ENCODE data around the gene CENPVL2.
"Not testable (repeated sequence)": the region's sequence is repeated elsewhere in the genome, so short reads cannot be mapped to it uniquely, and the experiment has no call there.

Gene CENPVL2

GRCh38 chrX:51682720-51683062 lies at the start of gene CENPVL2:
Gene CENPVL2 (minus strand): TSS chrX:51682831. CDS start chrX:51682831, 0 bp downstream.
- DNase-seq = not testable (repeated sequence)

GRCh38 chrX:51728202-51728601 lies 45.6 kb upstream of the CENPVL2 start:
- DNase-seq = no peak

GRCh38 chrX:51712943-51713647 lies 30.5 kb upstream of the CENPVL2 start:
- DNase-seq = not testable (repeated sequence)

- not testable (repeated sequence) for DNase-seq
Measured at GRCh38 chrX:51710277-51711164, 27.9 kb upstream of the CENPVL2 start, which contains the start of gene CENPVL1. Gene CENPVL1 (plus strand): TSS chrX:51710512. CDS start chrX:51710512, 0 bp downstream.

- DNase-seq = no peak
Measured at GRCh38 chrX:51697397-51697796, 14.8 kb upstream of the CENPVL2 start.

- DNase-seq = no peak
Measured at GRCh38 chrX:51694254-51694653, 11.6 kb upstream of the CENPVL2 start.

GRCh38 chrX:51681808-51682719 lies 567 bp downstream of the CENPVL2 start:
- not testable (repeated sequence) for DNase-seq

GRCh38 chrX:51679689-51680433 lies 2.8 kb downstream of the CENPVL2 start:
- DNase-seq = not testable (repeated sequence)

GRCh38 chrX:51665981-51666380 lies 16.6 kb downstream of the CENPVL2 start:
- no peak for DNase-seq

- DNase-seq = no peak
Measured at GRCh38 chrX:51643377-51643776, 39.3 kb downstream of the CENPVL2 start.

- DNase-seq = no peak
Measured at GRCh38 chrX:51641421-51642021, 41.1 kb downstream of the CENPVL2 start.

GRCh38 chrX:51636511-51636910 lies 46.1 kb downstream of the CENPVL2 start:
- not testable (repeated sequence) for DNase-seq
